NK-92 (cell line): ENCODE measurements around the gene ANKRD27.
"Not testable (repeated sequence)": the region's sequence is repeated elsewhere in the genome, so short reads cannot be mapped to it uniquely, and the experiment has no call there.

Experiments
- DNase-seq: peaks from one replicate; lab custom pipeline; 2025; ENCODE audit not compliant: unreplicated experiment; lab: John Stamatoyannopoulos, UW

ANKRD27 gene

DNA sequence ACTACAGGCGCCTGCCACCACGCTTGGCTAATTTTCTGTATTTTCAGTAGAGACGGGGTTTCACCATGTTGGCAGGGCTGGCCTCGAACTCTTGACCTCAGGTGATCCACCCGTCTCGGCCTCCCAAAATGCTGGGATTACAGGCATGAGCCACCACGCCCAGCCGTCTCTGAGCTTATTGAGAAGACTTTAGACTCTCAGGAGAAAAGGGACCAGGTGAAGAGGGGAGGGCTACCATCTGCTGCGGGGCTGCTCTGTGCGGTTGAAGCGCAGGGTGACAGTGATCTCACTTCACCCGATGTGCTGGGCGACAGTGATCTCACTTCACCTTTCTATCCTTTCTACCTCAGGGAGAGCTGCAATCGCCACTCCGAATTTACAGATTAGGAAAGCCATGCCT, 68.7 kb downstream of the ANKRD27 start:
- no peak for DNase-seq

DNA sequence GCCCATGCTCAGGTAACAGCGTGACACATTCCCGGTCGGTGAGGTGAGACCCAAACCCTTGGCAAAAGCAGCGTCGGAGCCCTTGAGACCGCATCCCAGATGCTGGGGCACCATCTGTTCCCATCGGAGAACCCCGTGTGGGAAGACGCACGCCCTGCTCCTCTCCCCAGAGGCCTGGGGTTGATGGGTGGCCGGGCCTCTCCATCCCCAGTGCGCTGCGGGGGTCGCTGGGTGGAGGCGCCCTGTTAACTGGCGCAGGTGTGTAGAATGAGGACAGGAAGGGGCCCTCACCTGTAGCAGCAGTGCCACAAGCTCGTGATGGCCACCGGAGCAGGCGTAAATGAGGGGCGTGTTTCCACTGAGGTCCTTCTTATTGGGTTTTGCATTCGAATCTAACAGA, 69.4 kb downstream of the ANKRD27 start:
- DNase-seq = no peak

DNA sequence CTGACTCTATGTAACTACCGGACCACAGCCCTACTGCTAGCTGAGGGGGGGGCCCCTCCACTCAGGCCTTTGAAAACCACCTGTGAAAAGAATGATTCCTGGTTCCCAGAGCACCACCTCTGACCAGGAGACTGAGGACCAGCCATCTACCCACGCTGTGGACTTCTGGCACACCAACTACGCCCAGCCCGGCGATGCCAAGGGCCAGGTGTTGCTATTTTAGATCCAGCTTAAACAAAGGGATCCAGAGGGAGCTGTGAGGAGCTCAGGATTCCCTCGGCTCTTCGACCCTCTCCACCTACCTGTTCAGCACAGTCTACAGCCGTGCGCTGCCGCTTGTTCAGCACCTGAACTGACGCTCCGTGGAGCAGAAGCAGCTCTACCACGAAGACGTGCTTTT, 71.0 kb downstream of the ANKRD27 start:
- no peak for DNase-seq

DNA sequence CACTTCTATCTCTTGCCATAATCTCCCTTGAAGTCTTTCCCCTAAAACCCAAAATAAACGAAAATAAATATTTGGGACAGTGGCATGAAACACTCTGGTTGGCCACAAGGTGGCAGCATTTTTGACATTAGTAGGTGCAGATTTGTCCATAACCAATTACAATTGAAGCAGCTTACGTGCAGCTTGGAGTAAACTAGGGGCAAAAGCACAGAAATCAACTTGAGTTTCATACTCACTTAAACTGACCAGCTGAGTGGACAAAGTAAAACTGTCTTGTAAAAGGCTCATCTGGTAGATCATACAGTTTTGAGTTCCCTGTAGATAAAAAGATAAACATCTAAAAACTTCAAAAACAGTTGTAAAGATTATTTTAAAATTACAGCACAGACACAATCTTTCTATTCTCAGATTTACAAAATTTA, 75.2 kb downstream of the ANKRD27 start:
- DNase-seq = no peak

DNA sequence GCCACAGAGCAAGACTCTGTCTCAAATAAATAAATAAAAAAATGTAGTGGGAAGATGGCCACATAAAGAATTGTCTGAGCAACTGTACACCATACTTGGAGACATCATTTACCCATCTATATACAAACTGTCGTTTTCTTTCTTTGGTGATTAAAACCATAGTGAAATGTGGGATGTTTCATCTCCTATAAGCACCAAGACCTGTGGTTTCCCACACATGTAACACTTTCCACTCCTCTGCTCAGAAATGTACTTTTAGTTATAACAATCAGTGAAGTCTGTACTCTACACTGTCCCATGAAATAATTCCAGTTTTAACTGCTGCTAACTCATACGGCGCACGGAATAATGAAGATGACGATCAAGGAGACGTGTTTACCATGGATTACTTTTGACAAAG, 75.7 kb downstream of the ANKRD27 start:
- DNase-seq = no peak

DNA sequence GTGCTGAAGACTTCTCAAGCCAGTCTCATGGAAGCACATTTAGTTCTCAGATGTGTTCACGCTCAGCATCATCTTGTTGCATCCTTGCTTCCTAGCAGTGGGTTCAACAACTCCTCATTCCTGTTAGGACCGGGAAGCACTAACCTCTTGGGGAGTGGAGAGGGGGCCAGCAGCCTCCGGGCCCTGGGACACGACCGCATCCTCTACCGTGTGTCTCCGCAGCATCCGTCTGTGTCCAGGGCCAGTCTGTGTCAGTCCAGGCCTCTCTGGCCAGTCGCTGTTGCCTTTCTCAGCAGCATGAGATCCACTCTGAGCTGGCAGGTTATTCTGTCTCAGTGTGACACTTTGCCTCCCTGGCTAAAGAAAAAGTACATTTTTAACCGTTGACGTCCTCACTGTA, 77.0 kb downstream of the ANKRD27 start:
- DNase-seq = no peak

DNA sequence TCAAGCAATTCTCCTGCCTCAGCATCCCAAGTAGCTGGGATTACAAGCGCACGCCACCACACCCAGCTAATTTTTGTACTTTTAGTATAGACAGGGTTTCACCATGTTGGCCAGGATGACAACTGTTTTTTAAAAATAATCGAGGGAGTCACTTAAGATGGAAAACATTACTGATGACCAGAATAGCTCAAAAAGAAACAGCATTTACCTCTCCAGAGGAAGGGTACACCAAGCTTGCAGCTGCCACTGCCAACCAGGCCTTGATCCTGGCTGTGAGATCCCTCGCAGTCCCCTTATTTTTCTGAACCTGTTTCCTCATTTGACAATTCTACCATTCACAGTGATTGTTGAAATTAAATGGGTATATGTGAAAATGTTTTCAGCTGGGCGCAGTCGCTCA, 79.5 kb downstream of the ANKRD27 start:
- no peak for DNase-seq

DNA sequence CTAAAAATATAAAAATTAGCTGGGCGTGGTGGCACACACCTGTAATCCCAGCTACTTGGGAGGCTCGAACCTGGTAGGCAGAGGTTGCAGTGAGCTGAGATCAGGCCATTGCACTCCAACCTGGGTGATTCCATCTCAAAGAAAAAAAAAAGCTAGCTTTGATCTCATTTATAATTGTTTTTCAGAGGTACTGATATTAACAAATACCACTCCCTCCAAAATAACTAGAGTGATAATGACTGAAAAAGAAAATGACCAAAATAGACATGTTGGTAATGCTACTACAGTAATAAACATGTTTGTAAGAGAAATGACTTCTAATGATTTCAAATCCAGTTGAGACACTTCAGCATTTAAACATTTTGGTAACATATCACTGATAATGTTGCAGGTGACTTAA, 81.0 kb downstream of the ANKRD27 start:
- no peak for DNase-seq

DNA sequence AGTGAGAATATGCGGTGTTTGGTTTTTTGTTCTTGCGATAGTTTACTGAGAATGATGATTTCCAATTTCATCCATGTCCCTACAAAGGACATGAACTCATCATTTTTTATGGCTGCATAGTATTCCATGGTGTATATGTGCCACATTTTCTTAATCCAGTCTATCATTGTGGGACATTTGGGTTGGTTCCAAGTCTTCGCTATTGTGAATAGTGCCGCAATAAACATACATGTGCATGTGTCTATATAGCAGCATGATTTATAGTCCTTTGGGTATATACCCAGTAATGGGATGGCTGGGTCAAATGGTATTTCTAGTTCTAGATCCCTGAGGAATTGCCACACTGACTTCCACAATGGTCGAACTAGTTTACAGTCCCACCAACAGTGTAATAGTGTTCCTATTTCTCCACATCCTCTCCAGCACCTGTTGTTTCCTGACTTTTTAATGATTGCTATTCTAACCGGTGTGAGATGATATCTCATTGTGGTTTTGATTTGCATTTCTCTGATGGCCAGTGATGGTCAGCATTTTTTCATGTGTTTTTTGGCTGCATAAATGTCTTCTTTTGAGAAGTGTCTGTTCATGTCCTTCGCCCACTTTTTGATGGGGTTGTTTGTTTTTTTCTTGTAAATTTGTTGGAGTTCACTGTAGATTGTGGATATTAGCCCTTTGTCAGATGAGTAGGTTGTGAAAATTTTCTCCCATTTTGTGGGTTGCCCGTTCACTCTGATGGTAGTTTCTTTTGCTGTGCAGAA, 87.1 kb downstream of the ANKRD27 start:
- DNase-seq = not testable (repeated sequence)

DNA sequence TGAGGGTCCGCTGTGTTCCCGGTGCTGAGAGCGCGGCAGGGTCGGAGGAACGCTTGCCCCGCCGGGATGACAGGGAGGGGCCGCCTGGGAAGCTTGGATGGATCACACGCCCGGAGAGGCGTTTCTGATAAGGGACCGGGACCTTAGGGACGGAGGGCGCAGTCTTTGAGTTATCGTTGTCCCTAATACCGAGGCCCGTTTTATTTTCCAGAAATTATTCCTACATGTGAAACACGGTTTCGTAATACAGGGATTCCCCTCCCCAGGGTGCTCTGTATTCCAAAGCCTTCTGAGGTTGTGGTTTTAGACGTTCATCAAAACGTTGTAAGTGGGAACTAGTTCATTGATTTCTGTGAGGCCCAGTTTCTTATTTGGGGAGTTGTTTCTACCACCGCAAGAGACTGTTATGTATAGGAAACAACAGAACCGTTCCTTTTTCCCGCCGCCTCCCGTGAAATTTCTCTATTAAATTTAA, 93.2 kb downstream of the ANKRD27 start:
- DNase-seq = no peak

DNA sequence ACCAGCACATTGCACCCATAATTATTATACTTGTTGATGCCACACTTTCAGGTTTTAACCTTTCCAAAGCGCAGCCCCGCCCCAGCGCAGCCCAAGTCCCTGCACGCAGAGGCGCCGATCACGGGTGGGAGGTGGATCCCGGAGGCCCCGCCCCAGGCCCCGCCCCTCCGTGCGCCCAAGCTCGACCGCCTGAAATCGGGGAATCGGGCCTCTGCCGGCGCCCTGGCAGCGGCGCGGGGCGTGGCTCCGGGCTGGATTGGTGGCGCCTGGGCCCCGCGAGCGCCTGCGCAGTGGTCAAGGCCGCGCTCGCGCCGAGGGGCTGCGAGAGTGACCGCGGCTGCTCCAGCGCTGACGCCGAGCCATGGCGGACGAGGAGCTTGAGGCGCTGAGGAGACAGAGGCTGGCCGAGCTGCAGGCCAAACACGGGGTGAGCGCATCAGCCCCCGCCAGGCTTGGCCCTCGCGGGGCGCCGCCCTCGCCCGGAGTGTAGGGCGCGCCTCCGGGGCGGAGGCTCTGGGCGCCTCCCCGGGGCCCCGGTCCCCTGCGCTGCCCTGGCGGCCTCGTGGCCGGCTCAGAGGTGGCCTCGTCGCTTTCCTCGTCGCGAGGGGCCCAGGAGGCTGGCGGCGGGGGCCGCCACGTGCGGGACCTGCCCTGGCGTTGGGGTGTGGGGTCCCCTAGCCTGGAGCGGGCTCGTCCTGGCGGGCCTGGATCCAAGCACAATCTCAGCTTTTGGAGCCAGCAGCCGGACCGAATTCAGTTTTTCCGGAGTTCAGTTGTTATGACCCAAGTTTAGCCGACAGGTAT, 93.9 kb downstream of the ANKRD27 start, which contains the start of gene PDCD5:
TSS of gene PDCD5 (plus strand) at position 290 of the 804 bp plus-strand sequence. CDS start at position 362, 72 bp downstream.
- DNase-seq = peak; percentile 64

DNA sequence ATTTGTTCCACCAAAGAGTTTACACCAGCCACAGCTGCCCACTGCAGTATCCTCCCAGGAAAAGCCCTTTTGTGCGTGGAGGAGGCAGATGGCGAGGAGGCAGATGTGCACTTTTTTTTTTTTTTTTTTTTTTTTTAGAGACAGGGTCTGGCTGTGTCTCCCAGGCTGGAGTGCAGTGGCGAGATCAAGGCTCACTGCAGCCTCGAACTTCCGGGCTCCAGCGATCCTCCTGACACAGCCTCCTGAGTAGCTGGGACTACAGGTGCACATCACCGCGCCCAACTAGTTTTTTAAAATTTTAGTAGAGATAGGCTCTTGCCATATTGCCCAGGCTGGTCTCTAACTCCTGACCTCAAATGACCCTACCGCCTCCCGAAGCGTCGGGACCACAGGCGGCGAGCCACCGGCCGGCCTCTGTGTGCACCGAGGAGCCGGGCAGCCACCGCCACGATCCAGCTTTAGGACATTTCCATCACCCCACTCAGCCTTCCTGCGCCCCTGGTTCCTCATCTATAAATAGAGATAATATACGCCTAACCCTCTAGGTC, 94.6 kb downstream of the ANKRD27 start:
- DNase-seq = no peak

DNA sequence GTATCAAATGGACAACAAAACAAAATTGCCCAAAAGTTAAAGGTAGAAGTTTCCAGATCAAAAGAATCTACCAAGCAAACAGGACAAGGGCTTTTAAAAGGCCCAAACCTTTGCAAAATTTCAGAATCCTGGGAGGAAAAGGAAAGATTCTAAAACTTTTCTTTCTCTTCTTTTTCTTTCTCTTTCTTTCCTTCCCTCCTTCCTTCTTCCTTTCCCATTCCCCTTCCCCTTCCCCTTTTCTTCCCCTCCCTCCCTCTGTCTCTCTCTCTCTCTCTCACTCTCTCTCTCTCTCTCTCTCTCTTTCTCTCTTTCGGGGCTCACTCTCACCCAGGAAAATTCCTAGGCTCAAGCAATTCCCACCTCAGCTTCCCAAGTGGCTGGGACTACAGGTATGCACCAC, 98.2 kb downstream of the ANKRD27 start:
- no peak for DNase-seq

DNA sequence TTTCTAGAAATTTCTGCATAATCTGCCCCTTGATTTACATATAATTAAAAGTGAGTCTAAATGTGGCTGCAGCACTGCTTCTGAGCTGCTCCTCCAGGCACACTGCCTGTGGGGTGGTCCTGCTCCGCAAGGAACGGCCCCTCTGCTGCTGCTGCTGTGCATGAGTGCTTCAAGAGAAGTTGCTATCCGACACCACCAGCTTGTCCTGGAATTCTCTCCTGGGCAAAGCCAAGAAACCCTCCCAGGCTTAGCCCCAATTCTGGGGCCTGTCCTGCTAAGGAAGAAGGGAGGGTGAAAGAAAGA, 101.5 kb downstream of the ANKRD27 start:
- DNase-seq = no peak

DNA sequence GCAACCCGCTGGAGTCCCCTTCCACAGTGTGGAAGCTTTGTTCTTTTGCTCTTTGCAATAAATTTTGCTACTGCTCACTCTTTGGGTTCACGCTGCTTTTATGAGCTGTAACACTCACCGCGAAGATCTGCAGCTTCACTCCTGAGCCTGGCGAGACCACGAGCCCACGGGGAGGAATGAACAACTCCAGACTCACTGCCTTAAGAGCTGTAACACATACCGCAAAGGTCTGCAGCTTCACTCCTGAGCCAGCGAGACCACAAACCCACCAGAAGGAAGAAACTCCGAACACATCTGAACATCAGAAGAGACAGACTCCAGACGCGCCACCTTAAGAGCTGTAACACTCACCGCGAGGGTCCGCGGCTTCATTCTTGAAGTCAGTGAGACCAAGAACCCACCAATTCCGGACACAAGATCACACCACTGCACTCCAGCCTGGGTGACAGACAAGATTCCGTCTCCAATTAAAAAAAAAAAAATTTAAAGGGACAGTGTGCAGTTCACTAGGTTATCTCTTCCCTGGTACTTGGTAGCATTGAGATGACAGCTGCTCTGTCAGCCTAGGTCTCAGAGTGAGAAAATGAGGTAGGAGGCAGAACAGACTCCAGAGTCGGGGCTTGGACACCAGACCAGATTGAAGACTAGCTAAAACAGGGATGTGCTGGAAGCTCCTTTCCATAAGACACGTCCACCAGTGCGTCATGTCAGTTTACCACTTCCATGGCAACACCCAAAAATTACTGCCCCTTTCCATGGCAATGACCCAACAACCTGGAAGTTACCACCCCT, 102.1 kb downstream of the ANKRD27 start:
- DNase-seq = not testable (repeated sequence)

DNA sequence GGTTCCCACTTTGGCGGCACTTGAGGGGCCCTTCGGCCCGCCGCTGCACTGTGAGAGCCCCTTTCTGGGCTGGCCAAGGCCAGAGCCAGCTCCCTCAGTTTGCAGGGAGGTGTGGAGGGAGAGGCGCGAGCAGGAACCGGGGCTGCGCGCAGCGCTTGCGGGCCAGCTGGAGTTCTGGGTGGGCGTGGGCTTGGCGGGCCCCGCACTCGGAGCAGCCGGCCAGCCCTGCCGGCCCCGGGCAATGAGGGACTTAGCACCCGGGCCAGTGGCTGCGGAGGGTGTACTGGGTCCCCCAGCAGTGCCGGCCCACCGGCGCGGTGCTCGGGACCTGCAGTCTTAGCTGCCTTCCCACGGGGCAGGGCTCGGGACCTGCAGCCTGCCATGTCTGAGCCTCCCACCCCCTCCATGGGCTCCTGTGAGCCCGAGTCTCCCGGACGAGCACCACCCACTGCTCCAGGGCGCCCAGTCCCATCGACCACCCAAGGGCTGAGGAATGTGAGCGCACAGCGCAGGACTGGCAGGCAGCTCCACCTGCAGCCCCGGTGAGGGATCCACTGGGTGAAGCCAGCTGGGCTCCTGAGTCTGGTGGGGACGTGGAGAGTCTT, 103.4 kb downstream of the ANKRD27 start:
- DNase-seq = not testable (repeated sequence)

DNA sequence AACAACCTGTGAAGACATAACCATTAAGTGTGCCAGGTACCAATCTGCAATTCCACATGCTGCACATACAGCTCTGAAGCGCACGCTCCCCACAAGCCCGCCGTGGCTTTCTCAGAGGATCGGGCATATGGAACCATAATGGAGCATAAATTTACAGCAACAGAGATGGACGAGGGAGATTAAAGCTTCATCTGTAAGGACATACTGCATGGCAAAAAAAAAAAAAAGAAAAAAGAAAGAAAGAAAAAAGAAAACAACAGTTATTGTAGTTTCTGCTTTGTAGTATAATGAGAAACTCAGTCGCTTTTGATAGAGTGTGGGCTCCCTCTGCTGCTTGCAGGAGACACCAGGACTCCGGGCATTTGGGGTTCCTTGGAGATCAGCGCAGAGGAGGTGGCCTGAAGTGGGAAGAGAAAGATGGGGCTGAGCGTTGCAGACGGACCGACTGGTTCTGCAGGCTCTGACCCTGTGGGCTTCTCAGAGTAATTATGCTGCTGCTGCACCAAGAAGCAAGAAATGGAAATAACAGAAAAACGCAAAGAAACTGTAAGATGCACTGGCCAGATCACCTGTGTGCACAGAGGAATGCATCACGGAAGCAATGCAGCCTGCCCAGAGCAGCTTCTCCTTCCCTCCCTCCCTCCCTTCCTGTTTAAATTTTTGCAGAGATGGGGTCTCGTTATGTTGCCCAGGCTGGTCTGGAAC, 104.7 kb downstream of the ANKRD27 start:
- no peak for DNase-seq

DNA sequence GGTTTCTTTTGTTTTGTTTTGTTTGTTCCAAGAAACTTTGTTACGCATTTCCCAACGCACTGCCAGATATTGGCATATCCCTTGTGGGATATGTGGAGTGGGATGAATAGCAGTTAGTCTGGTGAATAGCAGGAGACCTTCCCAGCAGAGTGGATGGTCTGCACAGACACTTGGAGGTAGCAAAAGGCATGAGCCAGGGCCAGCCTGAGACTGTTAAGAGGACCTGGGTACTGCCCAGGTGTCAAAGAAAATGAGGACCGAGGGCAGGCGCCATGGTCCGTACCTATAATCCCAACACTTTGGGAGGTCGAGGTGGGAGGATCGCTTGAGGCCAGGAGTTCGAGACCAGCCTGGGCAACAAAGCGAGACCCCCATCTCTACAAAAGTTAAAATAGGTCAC, 107.5 kb downstream of the ANKRD27 start:
- DNase-seq = no peak

DNA sequence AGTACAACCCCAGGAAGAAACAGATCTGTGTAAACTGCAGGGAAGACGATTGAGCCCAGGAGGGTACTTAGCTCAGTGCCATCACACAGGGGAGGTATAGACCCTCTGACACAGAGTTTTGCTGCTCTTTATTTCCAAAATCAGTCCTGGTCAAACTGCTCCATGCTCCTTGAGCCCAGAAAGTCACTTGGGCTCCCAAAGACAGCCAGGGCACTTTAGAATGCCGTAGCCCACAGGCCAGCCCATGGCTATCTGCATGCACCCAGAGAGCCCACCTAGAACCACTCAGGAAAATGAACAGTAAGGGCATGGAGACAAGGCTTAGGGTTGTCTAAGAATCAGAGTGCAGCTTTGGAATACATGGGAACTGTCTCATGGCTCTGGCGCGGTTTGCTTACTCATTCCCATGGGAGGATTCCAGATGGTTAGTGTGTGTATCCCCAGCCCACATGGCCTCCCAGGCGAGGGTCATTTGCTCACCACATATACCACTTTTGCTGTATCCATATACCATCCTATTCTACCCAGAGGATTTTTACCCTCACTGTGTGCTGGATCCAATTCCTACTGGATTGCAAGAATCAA, 108.6 kb downstream of the ANKRD27 start:
- DNase-seq = no peak

DNA sequence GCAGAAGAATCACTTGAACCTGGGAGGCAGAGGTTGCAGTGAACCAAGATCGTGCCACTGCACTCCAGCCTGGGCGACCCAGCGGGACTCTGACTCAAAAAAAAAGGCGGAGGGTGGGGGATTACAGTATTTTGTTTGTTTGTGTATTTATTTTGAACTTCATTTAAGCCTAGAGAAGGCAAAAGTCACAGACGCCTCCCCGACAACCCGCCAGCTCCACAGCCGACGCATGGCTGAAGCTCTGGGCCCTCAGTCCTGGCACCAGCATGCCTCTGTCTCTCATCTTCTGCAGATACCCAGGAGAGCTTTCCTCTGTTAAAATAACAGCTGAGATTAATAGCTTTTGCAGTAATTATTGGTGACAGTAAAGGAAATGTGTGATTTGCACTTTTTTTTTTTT, 111.2 kb downstream of the ANKRD27 start:
- DNase-seq = no peak
